SK-N-SH treated with all-trans-retinoic acid at 6 μM for 48 hours (cell line): ENCODE results near the gene KRT36.

ENCODE experiments used
- ATAC-seq: fragments of 200-7000 bp; cut with Tn5 transposase; 3 replicates; pipeline ENCODE4 v1.9.1; 2020; ENCODE audit warnings: mild to moderate bottlenecking, moderate library complexity
- ARNTL ChIP-seq: fragments of 450-650 bp; formaldehyde crosslinking; IDR thresholded peaks from 2 replicates; pipeline ENCODE4 v1.5.0; 2020; ENCODE audit warnings: low read depth, mild to moderate bottlenecking, moderate library complexity, borderline replicate concordance
- ESRRG ChIP-seq: fragments of 250-450 bp; sonication (Bioruptor Pico); IDR thresholded peaks from 2 replicates; pipeline ENCODE4 v1.6.1; 2021; ENCODE audit warnings: mild to moderate bottlenecking
- GLIS3 ChIP-seq: fragments of 250-450 bp; sonication (Bioruptor Pico); IDR thresholded peaks from 2 replicates; pipeline ENCODE4 v1.5.0; 2020; ENCODE audit warnings: mild to moderate bottlenecking, moderate library complexity
- ISL1 ChIP-seq: fragments of 250-450 bp; sonication (Bioruptor Pico); IDR thresholded peaks from 2 replicates; pipeline ENCODE4 v2.1.2; 2022; ENCODE audit warnings: mild to moderate bottlenecking, moderate library complexity
- OSR1 ChIP-seq: fragments of 250-450 bp; sonication (Bioruptor Pico); IDR thresholded peaks from 2 replicates; pipeline ENCODE4 v1.8.0; 2022; ENCODE audit warnings: moderate library complexity, mild to moderate bottlenecking, inconsistent platforms
- RARB ChIP-seq: fragments of 250-450 bp; sonication (Bioruptor Pico); IDR thresholded peaks from 2 replicates; pipeline ENCODE4 v1.8.0; 2021; ENCODE audit warnings: mild to moderate bottlenecking, moderate library complexity
- SNAI2 ChIP-seq: fragments of 250-450 bp; sonication (Bioruptor Pico); IDR thresholded peaks from 2 replicates; pipeline ENCODE4 v1.5.0; 2020; ENCODE audit warnings: mild to moderate bottlenecking, moderate library complexity
- TCF4 ChIP-seq: fragments of 250-450 bp; sonication (Bioruptor Pico); IDR thresholded peaks from 2 replicates; pipeline ENCODE4 v1.8.0; 2021; ENCODE audit warnings: mild to moderate bottlenecking, moderate library complexity, borderline replicate concordance
- ZFP3 ChIP-seq: fragments of 250-450 bp; sonication (Bioruptor Pico); IDR thresholded peaks from 2 replicates; pipeline ENCODE4 v1.5.0; 2020; ENCODE audit warnings: mild to moderate bottlenecking, moderate library complexity
- ZFP30 ChIP-seq: fragments of 450-650 bp; formaldehyde crosslinking; IDR thresholded peaks from 2 replicates; pipeline ENCODE4 v1.5.0; 2022; ENCODE audit warnings: mild to moderate bottlenecking, moderate library complexity
- ZNF565 ChIP-seq: fragments of 450-650 bp; formaldehyde crosslinking; conservative IDR thresholded peaks from 2 replicates; pipeline ENCODE4 v1.5.0; 2020; ENCODE audit warnings: low read depth, mild to moderate bottlenecking, moderate library complexity
- ZNF70 ChIP-seq: fragments of 450-650 bp; formaldehyde crosslinking; IDR thresholded peaks from 2 replicates; pipeline ENCODE4 v1.5.0; 2020; ENCODE audit warnings: mild to moderate bottlenecking, moderate library complexity
- TF ChIP-seq, protein P1 (sequence below): fragments of 250-450 bp; sonication (Bioruptor Pico); IDR thresholded peaks from 2 replicates; pipeline ENCODE4 v1.5.1; 2020; ENCODE audit warnings: low read depth, mild to moderate bottlenecking, moderate library complexity
- TF ChIP-seq, protein P2 (sequence below): fragments of 250-450 bp; sonication (Bioruptor Pico); IDR thresholded peaks from 2 replicates; pipeline ENCODE4 v1.5.0; 2020; ENCODE audit warnings: mild to moderate bottlenecking, moderate library complexity
- TF ChIP-seq, protein P3 (sequence below): fragments of 250-450 bp; sonication (Bioruptor Pico); IDR thresholded peaks from 2 replicates; pipeline ENCODE4 v1.8.0; 2020; ENCODE audit warnings: mild to moderate bottlenecking, moderate library complexity, borderline replicate concordance
- TF ChIP-seq, protein P4 (sequence below): fragments of 250-450 bp; sonication (Bioruptor Pico); IDR thresholded peaks from 2 replicates; pipeline ENCODE4 v1.8.0; 2021; ENCODE audit warnings: low read depth, mild to moderate bottlenecking, moderate library complexity, borderline replicate concordance
- TF ChIP-seq, protein P5 (sequence below): fragments of 250-450 bp; sonication (Bioruptor Pico); IDR thresholded peaks from 2 replicates; pipeline ENCODE4 v1.5.1; 2021; ENCODE audit warnings: mild to moderate bottlenecking, moderate library complexity

Gene KRT36

DNA sequence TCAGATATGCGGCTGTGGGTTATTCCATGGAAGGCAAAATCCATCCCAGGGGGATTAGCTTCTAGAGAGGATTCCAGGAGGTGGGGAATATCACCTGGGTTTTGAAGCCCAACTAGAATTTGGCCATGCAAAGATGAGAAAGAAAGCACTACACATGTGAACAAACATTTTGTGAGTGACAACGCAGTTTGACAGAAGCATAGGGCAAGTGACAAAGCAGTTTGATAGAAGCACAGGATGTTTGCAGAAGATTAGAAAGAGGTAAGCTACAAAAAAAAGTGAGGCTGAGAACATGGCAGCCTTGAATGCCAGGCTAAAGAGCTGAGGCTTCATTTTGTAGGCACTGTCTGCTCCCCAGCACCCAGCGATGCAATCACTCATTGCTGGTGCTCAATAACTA lies 36.6 kb downstream of the KRT36 start:
- TF ChIP-seq, protein P1, sequence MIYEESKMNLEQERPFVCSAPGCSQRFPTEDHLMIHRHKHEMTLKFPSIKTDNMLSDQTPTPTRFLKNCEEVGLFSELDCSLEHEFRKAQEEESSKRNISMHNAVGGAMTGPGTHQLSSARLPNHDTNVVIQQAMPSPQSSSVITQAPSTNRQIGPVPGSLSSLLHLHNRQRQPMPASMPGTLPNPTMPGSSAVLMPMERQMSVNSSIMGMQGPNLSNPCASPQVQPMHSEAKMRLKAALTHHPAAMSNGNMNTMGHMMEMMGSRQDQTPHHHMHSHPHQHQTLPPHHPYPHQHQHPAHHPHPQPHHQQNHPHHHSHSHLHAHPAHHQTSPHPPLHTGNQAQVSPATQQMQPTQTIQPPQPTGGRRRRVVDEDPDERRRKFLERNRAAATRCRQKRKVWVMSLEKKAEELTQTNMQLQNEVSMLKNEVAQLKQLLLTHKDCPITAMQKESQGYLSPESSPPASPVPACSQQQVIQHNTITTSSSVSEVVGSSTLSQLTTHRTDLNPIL (CRISPR knock-in tag): no peak
- no peak for TF ChIP-seq ZNF70 (CRISPR knock-in tag)
- TF ChIP-seq ARNTL (CRISPR knock-in tag): no peak
- no peak for TF ChIP-seq ZFP30
- TF ChIP-seq, protein P2, sequence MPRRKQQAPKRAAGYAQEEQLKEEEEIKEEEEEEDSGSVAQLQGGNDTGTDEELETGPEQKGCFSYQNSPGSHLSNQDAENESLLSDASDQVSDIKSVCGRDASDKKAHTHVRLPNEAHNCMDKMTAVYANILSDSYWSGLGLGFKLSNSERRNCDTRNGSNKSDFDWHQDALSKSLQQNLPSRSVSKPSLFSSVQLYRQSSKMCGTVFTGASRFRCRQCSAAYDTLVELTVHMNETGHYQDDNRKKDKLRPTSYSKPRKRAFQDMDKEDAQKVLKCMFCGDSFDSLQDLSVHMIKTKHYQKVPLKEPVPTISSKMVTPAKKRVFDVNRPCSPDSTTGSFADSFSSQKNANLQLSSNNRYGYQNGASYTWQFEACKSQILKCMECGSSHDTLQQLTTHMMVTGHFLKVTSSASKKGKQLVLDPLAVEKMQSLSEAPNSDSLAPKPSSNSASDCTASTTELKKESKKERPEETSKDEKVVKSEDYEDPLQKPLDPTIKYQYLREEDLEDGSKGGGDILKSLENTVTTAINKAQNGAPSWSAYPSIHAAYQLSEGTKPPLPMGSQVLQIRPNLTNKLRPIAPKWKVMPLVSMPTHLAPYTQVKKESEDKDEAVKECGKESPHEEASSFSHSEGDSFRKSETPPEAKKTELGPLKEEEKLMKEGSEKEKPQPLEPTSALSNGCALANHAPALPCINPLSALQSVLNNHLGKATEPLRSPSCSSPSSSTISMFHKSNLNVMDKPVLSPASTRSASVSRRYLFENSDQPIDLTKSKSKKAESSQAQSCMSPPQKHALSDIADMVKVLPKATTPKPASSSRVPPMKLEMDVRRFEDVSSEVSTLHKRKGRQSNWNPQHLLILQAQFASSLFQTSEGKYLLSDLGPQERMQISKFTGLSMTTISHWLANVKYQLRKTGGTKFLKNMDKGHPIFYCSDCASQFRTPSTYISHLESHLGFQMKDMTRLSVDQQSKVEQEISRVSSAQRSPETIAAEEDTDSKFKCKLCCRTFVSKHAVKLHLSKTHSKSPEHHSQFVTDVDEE (CRISPR knock-in tag): no peak
- TF ChIP-seq GLIS3 (CRISPR knock-in tag): no peak
- TF ChIP-seq OSR1 (CRISPR knock-in tag): no peak
- TF ChIP-seq TCF4 (CRISPR knock-in tag): no peak
- no peak for TF ChIP-seq ZFP3 (CRISPR knock-in tag)
- TF ChIP-seq ZNF565 (CRISPR knock-in tag): no peak
- TF ChIP-seq, protein P3, sequence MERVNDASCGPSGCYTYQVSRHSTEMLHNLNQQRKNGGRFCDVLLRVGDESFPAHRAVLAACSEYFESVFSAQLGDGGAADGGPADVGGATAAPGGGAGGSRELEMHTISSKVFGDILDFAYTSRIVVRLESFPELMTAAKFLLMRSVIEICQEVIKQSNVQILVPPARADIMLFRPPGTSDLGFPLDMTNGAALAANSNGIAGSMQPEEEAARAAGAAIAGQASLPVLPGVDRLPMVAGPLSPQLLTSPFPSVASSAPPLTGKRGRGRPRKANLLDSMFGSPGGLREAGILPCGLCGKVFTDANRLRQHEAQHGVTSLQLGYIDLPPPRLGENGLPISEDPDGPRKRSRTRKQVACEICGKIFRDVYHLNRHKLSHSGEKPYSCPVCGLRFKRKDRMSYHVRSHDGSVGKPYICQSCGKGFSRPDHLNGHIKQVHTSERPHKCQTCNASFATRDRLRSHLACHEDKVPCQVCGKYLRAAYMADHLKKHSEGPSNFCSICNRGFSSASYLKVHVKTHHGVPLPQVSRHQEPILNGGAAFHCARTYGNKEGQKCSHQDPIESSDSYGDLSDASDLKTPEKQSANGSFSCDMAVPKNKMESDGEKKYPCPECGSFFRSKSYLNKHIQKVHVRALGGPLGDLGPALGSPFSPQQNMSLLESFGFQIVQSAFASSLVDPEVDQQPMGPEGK: no peak
- no peak for TF ChIP-seq SNAI2
- TF ChIP-seq ESRRG: no peak
- TF ChIP-seq, protein P4, sequence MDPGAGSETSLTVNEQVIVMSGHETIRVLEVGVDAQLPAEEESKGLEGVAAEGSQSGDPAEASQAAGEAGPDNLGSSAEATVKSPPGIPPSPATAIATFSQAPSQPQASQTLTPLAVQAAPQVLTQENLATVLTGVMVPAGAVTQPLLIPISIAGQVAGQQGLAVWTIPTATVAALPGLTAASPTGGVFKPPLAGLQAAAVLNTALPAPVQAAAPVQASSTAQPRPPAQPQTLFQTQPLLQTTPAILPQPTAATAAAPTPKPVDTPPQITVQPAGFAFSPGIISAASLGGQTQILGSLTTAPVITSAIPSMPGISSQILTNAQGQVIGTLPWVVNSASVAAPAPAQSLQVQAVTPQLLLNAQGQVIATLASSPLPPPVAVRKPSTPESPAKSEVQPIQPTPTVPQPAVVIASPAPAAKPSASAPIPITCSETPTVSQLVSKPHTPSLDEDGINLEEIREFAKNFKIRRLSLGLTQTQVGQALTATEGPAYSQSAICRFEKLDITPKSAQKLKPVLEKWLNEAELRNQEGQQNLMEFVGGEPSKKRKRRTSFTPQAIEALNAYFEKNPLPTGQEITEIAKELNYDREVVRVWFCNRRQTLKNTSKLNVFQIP (CRISPR knock-in tag): no peak
- TF ChIP-seq ISL1 (CRISPR knock-in tag): no peak
- TF ChIP-seq RARB (CRISPR knock-in tag): no peak
- no peak for ATAC-seq

DNA sequence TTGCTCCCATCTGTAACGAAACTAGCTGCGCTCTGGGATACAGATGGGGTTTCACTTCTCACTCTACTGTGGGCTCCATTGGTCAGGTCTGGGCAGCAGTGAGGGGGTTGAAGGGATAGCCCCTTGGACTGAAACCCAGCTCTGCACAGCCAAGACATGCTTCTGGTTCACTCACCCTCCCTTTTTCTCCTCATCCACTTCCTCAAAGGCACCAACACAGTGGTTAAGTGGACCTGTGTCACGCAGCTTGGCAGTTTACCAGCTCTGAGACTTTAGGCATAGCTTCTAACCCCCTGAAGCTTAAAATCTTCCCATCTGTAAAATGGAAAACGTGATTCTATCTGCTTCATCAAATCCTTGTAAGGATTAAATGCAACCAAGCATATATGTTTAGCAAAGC lies 37.4 kb downstream of the KRT36 start:
- TF ChIP-seq ISL1 (CRISPR knock-in tag): no peak
- TF ChIP-seq, protein P5, sequence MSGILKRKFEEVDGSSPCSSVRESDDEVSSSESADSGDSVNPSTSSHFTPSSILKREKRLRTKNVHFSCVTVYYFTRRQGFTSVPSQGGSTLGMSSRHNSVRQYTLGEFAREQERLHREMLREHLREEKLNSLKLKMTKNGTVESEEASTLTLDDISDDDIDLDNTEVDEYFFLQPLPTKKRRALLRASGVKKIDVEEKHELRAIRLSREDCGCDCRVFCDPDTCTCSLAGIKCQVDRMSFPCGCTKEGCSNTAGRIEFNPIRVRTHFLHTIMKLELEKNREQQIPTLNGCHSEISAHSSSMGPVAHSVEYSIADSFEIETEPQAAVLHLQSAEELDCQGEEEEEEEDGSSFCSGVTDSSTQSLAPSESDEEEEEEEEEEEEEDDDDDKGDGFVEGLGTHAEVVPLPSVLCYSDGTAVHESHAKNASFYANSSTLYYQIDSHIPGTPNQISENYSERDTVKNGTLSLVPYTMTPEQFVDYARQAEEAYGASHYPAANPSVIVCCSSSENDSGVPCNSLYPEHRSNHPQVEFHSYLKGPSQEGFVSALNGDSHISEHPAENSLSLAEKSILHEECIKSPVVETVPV (CRISPR knock-in tag): no peak
- TF ChIP-seq, all 23 proteins: peak for 0
- no peak for ATAC-seq

DNA sequence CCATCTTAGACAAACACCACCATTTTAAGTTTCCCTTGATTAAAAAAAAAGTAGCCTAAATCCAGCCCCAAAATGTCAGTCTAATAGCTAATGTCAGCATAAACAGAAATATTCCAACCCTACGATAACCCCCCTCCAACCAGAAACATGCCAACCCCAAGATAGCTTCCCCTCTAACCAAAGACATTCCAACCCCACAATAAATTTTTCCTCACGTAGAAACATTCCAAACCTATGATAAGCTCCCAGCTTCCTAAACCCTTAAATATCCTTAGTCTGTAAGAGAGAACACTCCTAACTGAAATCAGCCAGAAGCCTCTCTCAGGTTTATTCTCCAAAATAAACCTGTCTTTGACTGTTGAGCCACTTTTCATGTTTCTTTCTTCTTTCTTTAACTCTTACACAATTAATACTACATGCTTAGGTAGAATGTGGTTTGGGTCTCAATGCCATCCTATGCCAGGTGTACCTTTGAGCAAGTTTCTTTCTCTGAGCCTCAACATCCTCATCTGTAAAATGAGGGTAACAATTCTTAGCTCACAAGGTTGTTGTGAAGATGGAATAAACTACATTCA lies 38.5 kb downstream of the KRT36 start:
- TF ChIP-seq, protein P2 (CRISPR knock-in tag): no peak
- TF ChIP-seq, protein P3: no peak
- TF ChIP-seq, protein P4 (CRISPR knock-in tag): no peak
- TF ChIP-seq, protein P1 (CRISPR knock-in tag): no peak
- no peak for TF ChIP-seq ZFP3 (CRISPR knock-in tag)
- no peak for TF ChIP-seq ARNTL (CRISPR knock-in tag)
- no peak for ATAC-seq
